Measurements from ENCODE around the gene IQCE.

- TF ChIP-seq POLR2A (IDR thresholded peaks at IDR 0.05) = no peak
- TF ChIP-seq, protein P1, sequence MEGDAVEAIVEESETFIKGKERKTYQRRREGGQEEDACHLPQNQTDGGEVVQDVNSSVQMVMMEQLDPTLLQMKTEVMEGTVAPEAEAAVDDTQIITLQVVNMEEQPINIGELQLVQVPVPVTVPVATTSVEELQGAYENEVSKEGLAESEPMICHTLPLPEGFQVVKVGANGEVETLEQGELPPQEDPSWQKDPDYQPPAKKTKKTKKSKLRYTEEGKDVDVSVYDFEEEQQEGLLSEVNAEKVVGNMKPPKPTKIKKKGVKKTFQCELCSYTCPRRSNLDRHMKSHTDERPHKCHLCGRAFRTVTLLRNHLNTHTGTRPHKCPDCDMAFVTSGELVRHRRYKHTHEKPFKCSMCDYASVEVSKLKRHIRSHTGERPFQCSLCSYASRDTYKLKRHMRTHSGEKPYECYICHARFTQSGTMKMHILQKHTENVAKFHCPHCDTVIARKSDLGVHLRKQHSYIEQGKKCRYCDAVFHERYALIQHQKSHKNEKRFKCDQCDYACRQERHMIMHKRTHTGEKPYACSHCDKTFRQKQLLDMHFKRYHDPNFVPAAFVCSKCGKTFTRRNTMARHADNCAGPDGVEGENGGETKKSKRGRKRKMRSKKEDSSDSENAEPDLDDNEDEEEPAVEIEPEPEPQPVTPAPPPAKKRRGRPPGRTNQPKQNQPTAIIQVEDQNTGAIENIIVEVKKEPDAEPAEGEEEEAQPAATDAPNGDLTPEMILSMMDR (IDR thresholded peaks at IDR 0.05) = no peak
Observed at GRCh38 chr7:2585446-2585845, 26.7 kb downstream of the IQCE start.
